ENCODE results near the gene ETV6. TPM values are rescaled to one million over a fixed set of nuclear protein-coding genes. Genes with fewer than 3 reads are reported as not detected.

ETV6 gene
- total RNA-seq, 1 experiment from 2014 or later, result 14.1 TPM

DNA sequence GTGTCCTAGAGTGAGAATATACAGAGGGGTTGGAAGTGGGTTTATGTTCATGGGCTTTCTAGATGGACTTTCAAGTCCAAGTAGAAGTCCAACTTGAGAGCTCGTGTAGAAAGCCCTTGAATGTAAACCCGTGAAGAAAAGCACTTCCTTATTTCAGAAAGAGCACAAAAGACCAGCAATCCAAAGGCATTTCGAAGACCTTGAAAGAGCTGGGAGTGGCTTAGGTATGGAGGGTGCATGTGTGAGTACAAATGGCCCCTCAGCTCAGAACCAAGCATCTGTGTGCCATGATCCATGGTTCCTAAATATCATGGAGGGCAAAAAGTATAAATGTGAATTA lies 160.7 kb downstream of the ETV6 start (continued):
- TF ChIP-seq EGR1 (IDR thresholded peaks at IDR 0.05; ENCODE audit: low read depth), result no peak
- TF ChIP-seq, protein P1, sequence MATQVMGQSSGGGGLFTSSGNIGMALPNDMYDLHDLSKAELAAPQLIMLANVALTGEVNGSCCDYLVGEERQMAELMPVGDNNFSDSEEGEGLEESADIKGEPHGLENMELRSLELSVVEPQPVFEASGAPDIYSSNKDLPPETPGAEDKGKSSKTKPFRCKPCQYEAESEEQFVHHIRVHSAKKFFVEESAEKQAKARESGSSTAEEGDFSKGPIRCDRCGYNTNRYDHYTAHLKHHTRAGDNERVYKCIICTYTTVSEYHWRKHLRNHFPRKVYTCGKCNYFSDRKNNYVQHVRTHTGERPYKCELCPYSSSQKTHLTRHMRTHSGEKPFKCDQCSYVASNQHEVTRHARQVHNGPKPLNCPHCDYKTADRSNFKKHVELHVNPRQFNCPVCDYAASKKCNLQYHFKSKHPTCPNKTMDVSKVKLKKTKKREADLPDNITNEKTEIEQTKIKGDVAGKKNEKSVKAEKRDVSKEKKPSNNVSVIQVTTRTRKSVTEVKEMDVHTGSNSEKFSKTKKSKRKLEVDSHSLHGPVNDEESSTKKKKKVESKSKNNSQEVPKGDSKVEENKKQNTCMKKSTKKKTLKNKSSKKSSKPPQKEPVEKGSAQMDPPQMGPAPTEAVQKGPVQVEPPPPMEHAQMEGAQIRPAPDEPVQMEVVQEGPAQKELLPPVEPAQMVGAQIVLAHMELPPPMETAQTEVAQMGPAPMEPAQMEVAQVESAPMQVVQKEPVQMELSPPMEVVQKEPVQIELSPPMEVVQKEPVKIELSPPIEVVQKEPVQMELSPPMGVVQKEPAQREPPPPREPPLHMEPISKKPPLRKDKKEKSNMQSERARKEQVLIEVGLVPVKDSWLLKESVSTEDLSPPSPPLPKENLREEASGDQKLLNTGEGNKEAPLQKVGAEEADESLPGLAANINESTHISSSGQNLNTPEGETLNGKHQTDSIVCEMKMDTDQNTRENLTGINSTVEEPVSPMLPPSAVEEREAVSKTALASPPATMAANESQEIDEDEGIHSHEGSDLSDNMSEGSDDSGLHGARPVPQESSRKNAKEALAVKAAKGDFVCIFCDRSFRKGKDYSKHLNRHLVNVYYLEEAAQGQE (IDR thresholded peaks at IDR 0.05; ENCODE audit: low read depth), result no peak
- no peak for TF ChIP-seq JUND (IDR thresholded peaks at IDR 0.05)

DNA sequence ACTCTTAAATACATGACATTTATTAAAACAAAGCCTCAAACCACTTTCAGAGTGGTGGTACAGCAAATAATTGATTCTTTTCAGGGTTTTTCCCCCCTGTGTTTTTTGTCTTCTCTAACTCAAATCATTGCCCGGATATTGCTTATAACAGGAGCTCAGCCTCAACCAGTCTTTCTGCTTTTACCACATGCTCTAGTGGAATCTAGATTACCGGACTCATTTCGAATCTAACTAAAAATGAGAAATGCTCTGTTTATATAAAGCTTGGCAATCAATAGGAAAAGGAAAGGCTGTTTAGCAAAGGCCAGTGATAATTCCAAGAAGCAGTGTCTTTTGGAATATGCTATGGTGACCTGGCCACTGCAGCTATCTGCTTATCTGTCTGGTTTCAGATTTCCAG lies 161.5 kb downstream of the ETV6 start:
- ATAC-seq (no peak), DNase-seq (ENCODE audit: low read depth, low spot score) (no peak)
- intact Hi-C loops (cut with micrococcal nuclease), result no loop called here
- no peak overlapping the region for H3K27ac ChIP-seq (ENCODE audit: low read depth, low read length)
- no peaks in the 10 kb centered on the region for H3K27me3 ChIP-seq (ENCODE audit: insufficient read depth, low read length)
- no peaks in the 10 kb centered on the region for H3K9me3 ChIP-seq (ENCODE audit: control insufficient read depth in 1 of 2, insufficient read depth in 1 of 2, low read depth in 1 of 2, low read length in 2 of 2)
- POLR2A ChIA-PET, result no interaction called here
- RAD21 ChIA-PET (ENCODE audit: low non-redundant PET in 1 of 2, low total read pairs in 2 of 2, uncharacterized antibody in 2 of 2, unreplicated experiment in 2 of 2), result no interaction called here
- no peaks in the 10 kb centered on the region for H3K9me2 ChIP-seq (ENCODE audit: insufficient read depth)
- H3K4me3 ChIP-seq (replicated peaks in 1 of 2; ENCODE audit: low read depth in 1 of 2, low read length in 2 of 2), result no peak overlapping the region
- no peak overlapping the region for H3K4me2 ChIP-seq (ENCODE audit: low read length)
- no peaks in the 10 kb centered on the region for H3K36me3 ChIP-seq (ENCODE audit: control insufficient read depth in 1 of 2, insufficient read depth in 2 of 2, low read length in 2 of 2)
- H3K9ac ChIP-seq (ENCODE audit: low read length), result no peak overlapping the region
- H3K4me1 ChIP-seq (ENCODE audit: control insufficient read depth in 1 of 2, insufficient read depth in 2 of 2, low read length in 2 of 2), result no peaks in the 10 kb centered on the region
- CTCF ChIA-PET, result no interaction called here
- no peak overlapping the region for H2AFZ ChIP-seq (ENCODE audit: low read depth, low read length, poor library complexity, severe bottlenecking)
- BruUV-seq (replicated peaks), result no TSS peak
- no peaks in the 10 kb centered on the region for H3K79me2 ChIP-seq (ENCODE audit: insufficient read depth, low read length)
- H4K20me1 ChIP-seq (ENCODE audit: insufficient read depth), result no peaks in the 10 kb centered on the region
- no peak for TF ChIP-seq YY1 (IDR thresholded peaks at IDR 0.05; ENCODE audit: extremely low read depth, insufficient replicate concordance, low read depth, low read length)
- TF ChIP-seq, protein P2, sequence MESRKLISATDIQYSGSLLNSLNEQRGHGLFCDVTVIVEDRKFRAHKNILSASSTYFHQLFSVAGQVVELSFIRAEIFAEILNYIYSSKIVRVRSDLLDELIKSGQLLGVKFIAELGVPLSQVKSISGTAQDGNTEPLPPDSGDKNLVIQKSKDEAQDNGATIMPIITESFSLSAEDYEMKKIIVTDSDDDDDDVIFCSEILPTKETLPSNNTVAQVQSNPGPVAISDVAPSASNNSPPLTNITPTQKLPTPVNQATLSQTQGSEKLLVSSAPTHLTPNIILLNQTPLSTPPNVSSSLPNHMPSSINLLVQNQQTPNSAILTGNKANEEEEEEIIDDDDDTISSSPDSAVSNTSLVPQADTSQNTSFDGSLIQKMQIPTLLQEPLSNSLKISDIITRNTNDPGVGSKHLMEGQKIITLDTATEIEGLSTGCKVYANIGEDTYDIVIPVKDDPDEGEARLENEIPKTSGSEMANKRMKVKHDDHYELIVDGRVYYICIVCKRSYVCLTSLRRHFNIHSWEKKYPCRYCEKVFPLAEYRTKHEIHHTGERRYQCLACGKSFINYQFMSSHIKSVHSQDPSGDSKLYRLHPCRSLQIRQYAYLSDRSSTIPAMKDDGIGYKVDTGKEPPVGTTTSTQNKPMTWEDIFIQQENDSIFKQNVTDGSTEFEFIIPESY (IDR thresholded peaks at IDR 0.05; ENCODE audit: extremely low read depth, insufficient replicate concordance, low read length), result no peak
- TF ChIP-seq MAX (IDR thresholded peaks at IDR 0.05), result no peak
- no peak for TF ChIP-seq FOSL1 (IDR thresholded peaks at IDR 0.05; ENCODE audit: low read depth)
- no peak for TF ChIP-seq EZH2phosphoT487 (IDR thresholded peaks at IDR 0.05; ENCODE audit: borderline replicate concordance)
- TF ChIP-seq POLR2A (IDR thresholded peaks at IDR 0.05; ENCODE audit: borderline replicate concordance, extremely low read depth, insufficient read depth, insufficient read length), result no peak
- no peak for TF ChIP-seq CTCF (IDR thresholded peaks at IDR 0.05 in 2 of 3, conservative IDR thresholded peaks at IDR 0.05 in 1 of 3; ENCODE audit: borderline replicate concordance in 1 of 3, insufficient read depth in 1 of 3, low read depth in 2 of 3, low read length in 2 of 3)
- TF ChIP-seq EZH2 (IDR thresholded peaks at IDR 0.05), result no peak
- TF ChIP-seq CBX3 (IDR thresholded peaks at IDR 0.05; ENCODE audit: low read depth), result no peak
- TF ChIP-seq TCF7L2 (IDR thresholded peaks at IDR 0.05; ENCODE audit: borderline replicate concordance, extremely low read depth, insufficient read depth, insufficient read length), result no peak
- no peak for TF ChIP-seq ATF3 (IDR thresholded peaks at IDR 0.05)
